ENCODE results near the gene TMEM201. TPM values are rescaled to one million over a fixed set of nuclear protein-coding genes. Genes with fewer than 3 reads are reported as not detected.

TMEM201 gene
- total and polyA plus RNA-seq, 2 of the 8 experiments (the other 6 are each of a cell fraction or from before 2014, with no cell fraction given), result 8.2 to 27.1 TPM

- Histone ChIP-seq H4K5ac (ENCODE audit: insufficient read length, low read depth, low read length) (no peak overlapping the region), H2BK5ac (ENCODE audit: low read depth, low read length) (no peak overlapping the region), H3K27me3 (replicated peaks in 1 of 4; ENCODE audit: control insufficient read depth in 3 of 4, extremely low read depth in 1 of 4, insufficient read depth in 3 of 4, low read length in 3 of 4) (peaks cover 5 to 25% (median 24%) of the 10 kb centered on the region in 4 experiments), H2BK12ac (ENCODE audit: low read depth, low read length) (no peak overlapping the region), H3K23ac (ENCODE audit: insufficient read length) (no peak overlapping the region), H3K9me3 (ENCODE audit: insufficient read depth in 2 of 2, low read depth in 1 of 2, low read length in 1 of 2) (no peaks in the 10 kb centered on the region), H3K23me2 (ENCODE audit: low read depth, low read length) (peaks cover 8% of the 10 kb centered on the region), H3K4ac (replicated peaks; ENCODE audit: insufficient read length, low read depth, low read length) (no peak overlapping the region), H3K79me1 (ENCODE audit: low read depth, low read length) (no peaks in the 10 kb centered on the region), H3K18ac (ENCODE audit: extremely low read depth, low read length) (no peak overlapping the region), H2BK15ac (ENCODE audit: low read length) (no peak overlapping the region), H3K56ac (replicated peaks; ENCODE audit: insufficient read length, low read depth, low read length) (no peak overlapping the region), H3K36me3 (ENCODE audit: control insufficient read depth in 2 of 4, insufficient read depth in 4 of 4, low read length in 3 of 4) (no peaks in the 10 kb centered on the region), H4K8ac (ENCODE audit: extremely low read depth, insufficient read depth, low read length) (no peak overlapping the region), H2BK20ac (ENCODE audit: low read length) (no peak overlapping the region), H3K4me1 (replicated peaks in 1 of 4; ENCODE audit: control insufficient read depth in 3 of 4, insufficient read depth in 4 of 4, low read length in 3 of 4) (peaks cover 0 to 3% (median 0%) of the 10 kb centered on the region in 4 experiments; a peak in 3 of 7 replicates), H3K4me3 (ENCODE audit: extremely low read depth in 1 of 4, insufficient read depth in 2 of 4, low read depth in 3 of 4, low read length in 4 of 4) (no peak overlapping the region), H3K4me2 (ENCODE audit: insufficient read depth in 1 of 2, low read depth in 2 of 2, low read length in 2 of 2) (no peak overlapping the region), H4K20me1 (replicated peaks in 1 of 2; ENCODE audit: control insufficient read depth in 1 of 2, insufficient read depth in 2 of 2, low read length in 2 of 2) (no peaks in the 10 kb centered on the region), H2BK120ac (replicated peaks; ENCODE audit: low read depth, low read length) (no peak overlapping the region), H3K9ac (replicated peaks in 1 of 4; ENCODE audit: extremely low read depth in 1 of 4, low read depth in 3 of 4, low read length in 3 of 4) (no peak overlapping the region), H2AFZ (ENCODE audit: low read length) (no peak overlapping the region), H3K79me2 (ENCODE audit: control insufficient read depth in 1 of 2, insufficient read depth in 2 of 2, low read length in 2 of 2) (no peaks in the 10 kb centered on the region), H4K91ac (replicated peaks; ENCODE audit: insufficient read length, low read length) (no peak overlapping the region), H3K14ac (ENCODE audit: insufficient read length) (no peak overlapping the region), H3K27ac (ENCODE audit: low read depth, low read length) (no peak overlapping the region), H2AK5ac (ENCODE audit: low read depth, low read length) (no peak overlapping the region)
- FAIRE-seq (no peak), DNase-seq (ENCODE audit: low read depth in 1 of 2, low spot score in 2 of 2) (no peak)
- POLR2A ChIA-PET (ENCODE audit: partially characterized antibody), result no interaction called here
- CTCF ChIA-PET (ENCODE audit: partially characterized antibody), result interaction anchor here (1.1 to 1.9 kb wide), 3 partner anchors 30 to 65 kb away, joined by 3 to 5 read pairs (median 3); no protein-coding TSS in a partner anchor
- 89% methylated on average over 11 of the region's 11 CpGs; no CpG with 5 or more reads in 1 of the 2 experiments for WGBS, 2 experiments (ENCODE audit: extremely low coverage in 1 of 2, insufficient coverage in 1 of 2, insufficient read length in 1 of 2, insufficient replicate concordance in 2 of 2, low coverage in 1 of 2, low lambda C conversion rate in 2 of 2, missing lambda C conversion rate in 1 of 2)
- TF ChIP-seq RXRA (IDR thresholded peaks at IDR 0.05; ENCODE audit: insufficient read depth, low read depth, low read length) (no peak), GTF2F1 (IDR thresholded peaks at IDR 0.05; ENCODE audit: borderline replicate concordance, low read depth, low read length) (no peak), JUN (IDR thresholded peaks at IDR 0.05; ENCODE audit: low read depth, low read length) (no peak), BACH1 (IDR thresholded peaks at IDR 0.05; ENCODE audit: low read length) (no peak), TEAD4 (IDR thresholded peaks at IDR 0.05; ENCODE audit: low read depth, low read length) (no peak), CREB1 (IDR thresholded peaks at IDR 0.05) (no peak), PHF8 (conservative IDR thresholded peaks at IDR 0.05; ENCODE audit: low read depth, low read length) (no peak), ATF3 (IDR thresholded peaks at IDR 0.05; ENCODE audit: insufficient read depth, low read depth, low read length) (no peak), SP4 (IDR thresholded peaks at IDR 0.05; ENCODE audit: low read length) (no peak), ASH2L (IDR thresholded peaks at IDR 0.05; ENCODE audit: low read length) (no peak), GABPA (IDR thresholded peaks at IDR 0.05; ENCODE audit: borderline replicate concordance, insufficient read depth, low read length) (no peak), USF2 (IDR thresholded peaks at IDR 0.05; ENCODE audit: low read length) (no peak), EZH2 (IDR thresholded peaks at IDR 0.05; ENCODE audit: low read depth, low read length, severe bottlenecking) (no peak)
These were observed 67.1 kb downstream of the TMEM201 start for GRCh38 chr1:9655836-9656235.
